ENCODE data around the gene TLCD3B. TPM values are rescaled to one million over a fixed set of nuclear protein-coding genes. Genes with fewer than 3 reads are reported as not detected.

TLCD3B gene
- total and polyA plus RNA-seq, 9 of the 15 experiments (the other 6 are each of a cell fraction or from before 2014, with no cell fraction given): 0.10 to 0.52 (median 0.23) TPM; not detected in 4

DNA sequence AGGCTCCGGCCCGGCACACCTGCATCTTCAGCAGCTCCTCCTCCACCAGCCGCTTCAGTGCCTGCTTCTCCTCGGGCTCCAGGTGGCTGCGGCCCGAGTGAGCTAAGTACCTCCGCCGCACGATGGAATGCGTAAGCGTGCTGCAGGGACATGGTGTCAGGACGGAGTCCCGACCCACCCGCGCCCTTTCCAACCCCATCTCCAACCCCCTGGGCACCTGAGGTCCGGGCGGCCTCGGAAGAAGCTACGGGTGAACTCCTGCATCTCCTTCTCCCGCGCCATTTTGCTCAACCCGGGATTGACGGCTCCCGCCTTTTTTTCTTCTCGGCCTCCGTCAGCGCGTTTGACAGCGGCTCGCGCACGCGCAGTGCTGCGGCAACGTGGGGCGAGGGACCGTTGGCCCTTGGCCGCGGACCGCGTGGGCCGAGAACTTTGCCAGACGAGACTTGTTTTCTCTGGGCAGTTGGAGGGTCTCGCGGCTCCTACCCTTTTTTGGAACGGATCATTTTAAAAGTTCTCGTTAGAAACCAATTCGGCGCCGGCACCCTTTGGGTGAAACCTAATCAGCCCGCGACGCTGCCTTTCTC is 35.7 kb downstream of the TLCD3B start, which contains the start of gene HIRIP3 (continued):
- TF ChIP-seq SMARCC2 (IDR thresholded peaks at IDR 0.05; ENCODE audit: low read depth): no peak
- peak; percentile 48 for TF ChIP-seq HMGN3 (IDR thresholded peaks at IDR 0.05; ENCODE audit: borderline replicate concordance, extremely low read depth, insufficient read length, low read depth, low read length)
- TF ChIP-seq SMARCA4 (IDR thresholded peaks at IDR 0.05): no peak
- TF ChIP-seq, protein P1, sequence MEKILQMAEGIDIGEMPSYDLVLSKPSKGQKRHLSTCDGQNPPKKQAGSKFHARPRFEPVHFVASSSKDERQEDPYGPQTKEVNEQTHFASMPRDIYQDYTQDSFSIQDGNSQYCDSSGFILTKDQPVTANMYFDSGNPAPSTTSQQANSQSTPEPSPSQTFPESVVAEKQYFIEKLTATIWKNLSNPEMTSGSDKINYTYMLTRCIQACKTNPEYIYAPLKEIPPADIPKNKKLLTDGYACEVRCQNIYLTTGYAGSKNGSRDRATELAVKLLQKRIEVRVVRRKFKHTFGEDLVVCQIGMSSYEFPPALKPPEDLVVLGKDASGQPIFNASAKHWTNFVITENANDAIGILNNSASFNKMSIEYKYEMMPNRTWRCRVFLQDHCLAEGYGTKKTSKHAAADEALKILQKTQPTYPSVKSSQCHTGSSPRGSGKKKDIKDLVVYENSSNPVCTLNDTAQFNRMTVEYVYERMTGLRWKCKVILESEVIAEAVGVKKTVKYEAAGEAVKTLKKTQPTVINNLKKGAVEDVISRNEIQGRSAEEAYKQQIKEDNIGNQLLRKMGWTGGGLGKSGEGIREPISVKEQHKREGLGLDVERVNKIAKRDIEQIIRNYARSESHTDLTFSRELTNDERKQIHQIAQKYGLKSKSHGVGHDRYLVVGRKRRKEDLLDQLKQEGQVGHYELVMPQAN (IDR thresholded peaks at IDR 0.05; ENCODE audit: borderline replicate concordance): peak; percentile 83; the same call in 1 of the 2 replicates
- no peak for TF ChIP-seq ZNF583 (CRISPR knock-in tag; IDR thresholded peaks at IDR 0.05)
- TF ChIP-seq, protein P2, sequence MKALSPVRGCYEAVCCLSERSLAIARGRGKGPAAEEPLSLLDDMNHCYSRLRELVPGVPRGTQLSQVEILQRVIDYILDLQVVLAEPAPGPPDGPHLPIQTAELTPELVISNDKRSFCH (CRISPR knock-in tag; IDR thresholded peaks at IDR 0.05): no peak
- TF ChIP-seq, protein P2 (tag; IDR thresholded peaks at IDR 0.05): 0 out of 2 replicates have a peak, but pooled peaks have one; percentile 18
- TF ChIP-seq, protein P3, sequence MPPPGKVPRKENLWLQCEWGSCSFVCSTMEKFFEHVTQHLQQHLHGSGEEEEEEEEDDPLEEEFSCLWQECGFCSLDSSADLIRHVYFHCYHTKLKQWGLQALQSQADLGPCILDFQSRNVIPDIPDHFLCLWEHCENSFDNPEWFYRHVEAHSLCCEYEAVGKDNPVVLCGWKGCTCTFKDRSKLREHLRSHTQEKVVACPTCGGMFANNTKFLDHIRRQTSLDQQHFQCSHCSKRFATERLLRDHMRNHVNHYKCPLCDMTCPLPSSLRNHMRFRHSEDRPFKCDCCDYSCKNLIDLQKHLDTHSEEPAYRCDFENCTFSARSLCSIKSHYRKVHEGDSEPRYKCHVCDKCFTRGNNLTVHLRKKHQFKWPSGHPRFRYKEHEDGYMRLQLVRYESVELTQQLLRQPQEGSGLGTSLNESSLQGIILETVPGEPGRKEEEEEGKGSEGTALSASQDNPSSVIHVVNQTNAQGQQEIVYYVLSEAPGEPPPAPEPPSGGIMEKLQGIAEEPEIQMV (tag; conservative IDR thresholded peaks at IDR 0.05; ENCODE audit: low read depth): peak; percentile 61; the same call in 1 of the 2 replicates
- TF ChIP-seq ZNF143 (CRISPR knock-in tag; IDR thresholded peaks at IDR 0.05): no peak
- no peak for TF ChIP-seq ZNF3 (CRISPR knock-in tag; IDR thresholded peaks at IDR 0.05)
- no peak for TF ChIP-seq ZNF263 (CRISPR knock-in tag; IDR thresholded peaks at IDR 0.05; ENCODE audit: borderline replicate concordance)
- TF ChIP-seq, protein P4, sequence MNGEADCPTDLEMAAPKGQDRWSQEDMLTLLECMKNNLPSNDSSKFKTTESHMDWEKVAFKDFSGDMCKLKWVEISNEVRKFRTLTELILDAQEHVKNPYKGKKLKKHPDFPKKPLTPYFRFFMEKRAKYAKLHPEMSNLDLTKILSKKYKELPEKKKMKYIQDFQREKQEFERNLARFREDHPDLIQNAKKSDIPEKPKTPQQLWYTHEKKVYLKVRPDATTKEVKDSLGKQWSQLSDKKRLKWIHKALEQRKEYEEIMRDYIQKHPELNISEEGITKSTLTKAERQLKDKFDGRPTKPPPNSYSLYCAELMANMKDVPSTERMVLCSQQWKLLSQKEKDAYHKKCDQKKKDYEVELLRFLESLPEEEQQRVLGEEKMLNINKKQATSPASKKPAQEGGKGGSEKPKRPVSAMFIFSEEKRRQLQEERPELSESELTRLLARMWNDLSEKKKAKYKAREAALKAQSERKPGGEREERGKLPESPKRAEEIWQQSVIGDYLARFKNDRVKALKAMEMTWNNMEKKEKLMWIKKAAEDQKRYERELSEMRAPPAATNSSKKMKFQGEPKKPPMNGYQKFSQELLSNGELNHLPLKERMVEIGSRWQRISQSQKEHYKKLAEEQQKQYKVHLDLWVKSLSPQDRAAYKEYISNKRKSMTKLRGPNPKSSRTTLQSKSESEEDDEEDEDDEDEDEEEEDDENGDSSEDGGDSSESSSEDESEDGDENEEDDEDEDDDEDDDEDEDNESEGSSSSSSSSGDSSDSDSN (IDR thresholded peaks at IDR 0.05; ENCODE audit: borderline replicate concordance in 1 of 2, low read depth in 2 of 2, low read length in 2 of 2): no peak
- no peak for TF ChIP-seq RBM14 (IDR thresholded peaks at IDR 0.05; ENCODE audit: borderline replicate concordance, insufficient read depth, low read depth, low read length)
- TF ChIP-seq TAL1 (IDR thresholded peaks at IDR 0.05): no peak
- TF ChIP-seq SIN3A (IDR thresholded peaks at IDR 0.05; ENCODE audit: borderline replicate concordance in 2 of 2, control insufficient read depth in 1 of 2, low read depth in 2 of 2, low read length in 2 of 2): peak; percentile 36 to 66; a peak in 2 of 4 replicates
- no peak for TF ChIP-seq KLF13 (tag; IDR thresholded peaks at IDR 0.05; ENCODE audit: borderline replicate concordance, low read depth)
- TF ChIP-seq, protein P5, sequence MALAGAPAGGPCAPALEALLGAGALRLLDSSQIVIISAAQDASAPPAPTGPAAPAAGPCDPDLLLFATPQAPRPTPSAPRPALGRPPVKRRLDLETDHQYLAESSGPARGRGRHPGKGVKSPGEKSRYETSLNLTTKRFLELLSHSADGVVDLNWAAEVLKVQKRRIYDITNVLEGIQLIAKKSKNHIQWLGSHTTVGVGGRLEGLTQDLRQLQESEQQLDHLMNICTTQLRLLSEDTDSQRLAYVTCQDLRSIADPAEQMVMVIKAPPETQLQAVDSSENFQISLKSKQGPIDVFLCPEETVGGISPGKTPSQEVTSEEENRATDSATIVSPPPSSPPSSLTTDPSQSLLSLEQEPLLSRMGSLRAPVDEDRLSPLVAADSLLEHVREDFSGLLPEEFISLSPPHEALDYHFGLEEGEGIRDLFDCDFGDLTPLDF (CRISPR knock-in tag; IDR thresholded peaks at IDR 0.05): peak; percentile 98
- no peak for TF ChIP-seq SP2 (IDR thresholded peaks at IDR 0.05; ENCODE audit: extremely low read depth, low read depth, low read length, poor library complexity, severe bottlenecking)
- TF ChIP-seq TCF3 (CRISPR knock-in tag; IDR thresholded peaks at IDR 0.05): 0 out of 2 replicates have a peak, but pooled peaks have one; percentile 13

Data from K562 (cell line).